ENCODE results near the gene OSBPL7.

The OSBPL7 gene

GRCh38 chr17:47808830-47809480 is 12.6 kb downstream of the OSBPL7 start:
- Histone ChIP-seq H3K27me3 (ENCODE audit: control insufficient read depth, low read length) (no peaks in the 10 kb centered on the region), H3F3A (ENCODE audit: control insufficient read depth, insufficient read depth) (no peaks in the 10 kb centered on the region), H3K27ac (ENCODE audit: low read depth, low read length) (no peak overlapping the region), H3K9me3 (ENCODE audit: control insufficient read depth, insufficient read depth, low read length) (no peaks in the 10 kb centered on the region), H3K4me2 (ENCODE audit: low read length) (no peak overlapping the region), H3K4me1 (ENCODE audit: control insufficient read depth, low read length) (no peaks in the 10 kb centered on the region), H3K9me2 (replicated peaks; ENCODE audit: control insufficient read depth, low read length) (no peaks in the 10 kb centered on the region), H3K79me2 (ENCODE audit: control insufficient read depth, low read length) (no peaks in the 10 kb centered on the region), H4K20me1 (ENCODE audit: control insufficient read depth, insufficient read depth, low read depth, low read length) (no peaks in the 10 kb centered on the region), H3K36me3 (ENCODE audit: control insufficient read depth, low read length) (peaks cover 13% of the 10 kb centered on the region; the same call in 1 of the 2 replicates), H3K4me3 (ENCODE audit: low read length) (no peak overlapping the region)
- TF ChIP-seq, protein P1, sequence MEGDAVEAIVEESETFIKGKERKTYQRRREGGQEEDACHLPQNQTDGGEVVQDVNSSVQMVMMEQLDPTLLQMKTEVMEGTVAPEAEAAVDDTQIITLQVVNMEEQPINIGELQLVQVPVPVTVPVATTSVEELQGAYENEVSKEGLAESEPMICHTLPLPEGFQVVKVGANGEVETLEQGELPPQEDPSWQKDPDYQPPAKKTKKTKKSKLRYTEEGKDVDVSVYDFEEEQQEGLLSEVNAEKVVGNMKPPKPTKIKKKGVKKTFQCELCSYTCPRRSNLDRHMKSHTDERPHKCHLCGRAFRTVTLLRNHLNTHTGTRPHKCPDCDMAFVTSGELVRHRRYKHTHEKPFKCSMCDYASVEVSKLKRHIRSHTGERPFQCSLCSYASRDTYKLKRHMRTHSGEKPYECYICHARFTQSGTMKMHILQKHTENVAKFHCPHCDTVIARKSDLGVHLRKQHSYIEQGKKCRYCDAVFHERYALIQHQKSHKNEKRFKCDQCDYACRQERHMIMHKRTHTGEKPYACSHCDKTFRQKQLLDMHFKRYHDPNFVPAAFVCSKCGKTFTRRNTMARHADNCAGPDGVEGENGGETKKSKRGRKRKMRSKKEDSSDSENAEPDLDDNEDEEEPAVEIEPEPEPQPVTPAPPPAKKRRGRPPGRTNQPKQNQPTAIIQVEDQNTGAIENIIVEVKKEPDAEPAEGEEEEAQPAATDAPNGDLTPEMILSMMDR (IDR thresholded peaks at IDR 0.05; ENCODE audit: low read depth, low read length, poor library complexity, severe bottlenecking) = no peak

DNA sequence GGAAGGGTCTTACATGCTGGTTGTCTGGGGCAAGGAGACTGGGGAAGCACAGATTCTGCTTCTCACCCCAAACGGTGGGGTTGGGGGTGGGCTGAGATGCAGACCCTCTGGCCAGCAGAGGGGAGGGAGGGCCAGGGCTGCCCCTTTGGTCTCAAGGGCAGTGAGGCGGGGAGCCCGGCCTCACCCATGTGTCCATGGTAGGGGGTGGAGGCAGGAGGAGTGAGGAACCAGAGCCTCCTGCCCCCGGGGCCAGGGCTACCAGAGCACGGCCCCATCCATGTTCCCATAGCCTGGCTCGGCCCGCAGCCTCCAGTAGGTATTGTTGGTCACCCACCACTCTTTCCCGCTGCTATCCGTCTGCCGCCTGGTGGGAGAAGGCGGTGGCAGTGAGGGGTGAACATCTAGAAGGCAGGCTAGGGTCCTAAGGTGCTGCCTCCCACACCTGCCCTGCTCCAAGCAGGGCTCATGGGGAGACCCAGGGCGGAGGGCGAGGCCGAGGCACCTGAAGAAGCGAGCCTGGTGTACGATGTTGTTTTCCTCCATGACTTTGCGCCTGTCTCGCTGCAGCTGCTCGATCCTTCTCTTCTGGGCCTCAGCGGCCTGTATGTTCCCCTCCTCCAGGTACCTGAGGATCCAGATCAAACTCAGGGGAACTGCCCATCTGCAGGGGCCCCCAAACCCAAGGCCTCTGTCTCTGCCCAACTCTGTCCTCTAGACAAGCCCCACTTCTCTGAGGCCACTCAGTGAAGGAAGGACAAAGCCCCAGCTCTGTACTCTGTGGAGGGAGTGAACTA is 13.4 kb downstream of the OSBPL7 start:
- H4K20me1 ChIP-seq (ENCODE audit: control insufficient read depth, insufficient read depth, low read depth, low read length) = no peaks in the 10 kb centered on the region
- no peaks in the 10 kb centered on the region for H3K9me2 ChIP-seq (replicated peaks; ENCODE audit: control insufficient read depth, low read length)
- H3K4me1 ChIP-seq (ENCODE audit: control insufficient read depth, low read length) = no peaks in the 10 kb centered on the region
- TF ChIP-seq, protein P1 (IDR thresholded peaks at IDR 0.05; ENCODE audit: low read depth, low read length, poor library complexity, severe bottlenecking) = no peak
- TF ChIP-seq EZH2phosphoT487 (IDR thresholded peaks at IDR 0.05; ENCODE audit: borderline replicate concordance, low read length) = no peak
- no peaks in the 10 kb centered on the region for H3K79me2 ChIP-seq (ENCODE audit: control insufficient read depth, low read length)
- H3K4me2 ChIP-seq (ENCODE audit: low read length) = no peak overlapping the region
- H3K9me3 ChIP-seq (ENCODE audit: control insufficient read depth, insufficient read depth, low read length) = no peaks in the 10 kb centered on the region
- peaks cover 12% of the 10 kb centered on the region; the same call in 1 of the 2 replicates for H3K36me3 ChIP-seq (ENCODE audit: control insufficient read depth, low read length)
- peaks cover 4% of the 10 kb centered on the region; the same call in 1 of the 2 replicates for H3K27me3 ChIP-seq (ENCODE audit: control insufficient read depth, low read length)
- no peak overlapping the region for H3K4me3 ChIP-seq (ENCODE audit: low read length)
- H3F3A ChIP-seq (ENCODE audit: control insufficient read depth, insufficient read depth) = no peaks in the 10 kb centered on the region
- H3K27ac ChIP-seq (ENCODE audit: low read depth, low read length) = no peak overlapping the region

- H3K4me1 ChIP-seq (ENCODE audit: control insufficient read depth, low read length) = no peaks in the 10 kb centered on the region
- TF ChIP-seq, protein P1 (IDR thresholded peaks at IDR 0.05; ENCODE audit: low read depth, low read length, poor library complexity, severe bottlenecking) = no peak
- TF ChIP-seq EZH2phosphoT487 (IDR thresholded peaks at IDR 0.05; ENCODE audit: borderline replicate concordance, low read length) = no peak
- no peaks in the 10 kb centered on the region for H3K9me3 ChIP-seq (ENCODE audit: control insufficient read depth, insufficient read depth, low read length)
- no peaks in the 10 kb centered on the region for H3K79me2 ChIP-seq (ENCODE audit: control insufficient read depth, low read length)
- H3K27ac ChIP-seq (ENCODE audit: low read depth, low read length) = no peak overlapping the region
- H3K36me3 ChIP-seq (ENCODE audit: control insufficient read depth, low read length) = peaks cover 10% of the 10 kb centered on the region; the same call in 1 of the 2 replicates
- H3K9me2 ChIP-seq (replicated peaks; ENCODE audit: control insufficient read depth, low read length) = no peaks in the 10 kb centered on the region
- H3K27me3 ChIP-seq (ENCODE audit: control insufficient read depth, low read length) = peaks cover 8% of the 10 kb centered on the region; the same call in 1 of the 2 replicates
- no peaks in the 10 kb centered on the region for H3F3A ChIP-seq (ENCODE audit: control insufficient read depth, insufficient read depth)
- H3K4me2 ChIP-seq (ENCODE audit: low read length) = no peak overlapping the region
- H3K4me3 ChIP-seq (ENCODE audit: low read length) = no peak overlapping the region
- H4K20me1 ChIP-seq (ENCODE audit: control insufficient read depth, insufficient read depth, low read depth, low read length) = no peaks in the 10 kb centered on the region
Observed at GRCh38 chr17:47807421-47807820, 14.2 kb downstream of the OSBPL7 start.

Data from DOHH2 (cell line).